HG03064 (cell line): ENCODE data around the gene NUDT1.

Experiments used
- ATAC-seq: cut with Tn5 transposase; IDR thresholded peaks from one replicate; pipeline ENCODE4 v1.9.1; 2021; ENCODE audit warnings: low read depth; ENCODE audit not compliant: unreplicated experiment

The NUDT1 gene

DNA sequence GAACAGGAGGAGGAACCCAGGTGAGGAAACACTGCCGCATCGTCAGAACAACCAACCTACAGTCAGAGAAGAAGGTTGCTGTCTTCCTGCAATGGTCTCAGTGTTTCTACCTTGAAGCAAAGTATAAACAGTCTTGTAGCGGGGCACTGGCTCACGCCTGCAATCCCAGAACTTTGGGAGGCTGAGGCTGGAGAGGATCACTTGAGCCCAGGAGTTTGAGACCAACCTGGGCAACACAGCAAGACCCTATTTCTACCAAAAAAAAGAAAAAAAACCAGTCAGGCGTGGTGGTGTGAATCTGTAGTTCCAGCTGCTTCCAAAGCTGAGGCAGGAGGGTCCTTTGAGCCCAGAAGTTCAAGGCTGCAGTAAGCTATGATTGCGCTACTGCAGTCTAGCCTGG is 48.9 kb downstream of the NUDT1 start:
- ATAC-seq, result no peak

DNA sequence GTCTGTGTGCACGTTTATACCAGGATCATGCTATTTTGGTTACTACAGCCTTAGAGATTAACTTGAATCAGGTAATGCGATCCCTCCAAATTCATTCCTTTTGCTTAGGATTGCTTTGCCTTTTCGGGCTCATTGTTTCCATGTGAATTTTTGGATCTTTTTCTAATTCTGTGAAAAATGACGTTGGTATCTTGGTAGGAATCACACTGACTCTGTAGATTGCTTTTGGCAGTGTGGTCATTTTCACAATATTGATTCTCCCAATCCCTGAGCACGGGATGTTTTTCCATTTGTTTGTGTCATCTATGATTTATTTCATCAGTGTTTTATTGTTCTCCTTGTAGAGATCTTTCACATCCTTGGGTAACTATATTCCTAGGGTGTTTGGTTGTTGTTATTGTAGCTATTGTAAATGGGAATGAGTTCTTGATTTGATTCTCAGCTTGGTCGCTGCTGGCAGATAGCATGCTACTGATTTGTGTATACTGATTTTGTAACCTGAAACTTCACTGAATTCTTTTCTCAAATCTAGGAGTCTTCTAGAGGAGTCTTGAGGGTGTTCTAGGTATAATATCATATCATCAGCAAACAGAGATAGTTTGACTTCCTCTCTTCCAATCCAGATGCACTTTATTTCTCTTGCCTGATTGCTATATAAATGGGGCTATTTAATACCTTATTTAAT is 54.1 kb downstream of the NUDT1 start:
- no peak for ATAC-seq

DNA sequence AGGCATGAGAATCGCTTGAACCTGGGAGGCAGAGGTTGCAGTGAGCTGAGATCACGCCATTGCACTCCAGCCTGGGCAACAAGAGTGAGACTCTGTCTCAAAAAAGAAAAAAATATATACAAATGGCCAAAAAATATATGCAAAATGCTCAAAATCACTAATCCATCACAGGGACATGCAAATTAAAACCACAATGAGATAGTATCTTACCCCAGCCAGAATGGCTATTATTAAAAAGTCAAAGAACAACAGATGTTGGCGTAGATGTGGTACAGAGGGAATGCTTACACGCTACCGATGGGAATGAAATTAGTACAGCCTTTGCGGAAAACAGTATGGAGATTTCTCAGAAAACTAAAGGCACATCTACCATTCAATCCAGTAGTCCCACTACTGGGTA is 54.8 kb downstream of the NUDT1 start:
- no peak for ATAC-seq

DNA sequence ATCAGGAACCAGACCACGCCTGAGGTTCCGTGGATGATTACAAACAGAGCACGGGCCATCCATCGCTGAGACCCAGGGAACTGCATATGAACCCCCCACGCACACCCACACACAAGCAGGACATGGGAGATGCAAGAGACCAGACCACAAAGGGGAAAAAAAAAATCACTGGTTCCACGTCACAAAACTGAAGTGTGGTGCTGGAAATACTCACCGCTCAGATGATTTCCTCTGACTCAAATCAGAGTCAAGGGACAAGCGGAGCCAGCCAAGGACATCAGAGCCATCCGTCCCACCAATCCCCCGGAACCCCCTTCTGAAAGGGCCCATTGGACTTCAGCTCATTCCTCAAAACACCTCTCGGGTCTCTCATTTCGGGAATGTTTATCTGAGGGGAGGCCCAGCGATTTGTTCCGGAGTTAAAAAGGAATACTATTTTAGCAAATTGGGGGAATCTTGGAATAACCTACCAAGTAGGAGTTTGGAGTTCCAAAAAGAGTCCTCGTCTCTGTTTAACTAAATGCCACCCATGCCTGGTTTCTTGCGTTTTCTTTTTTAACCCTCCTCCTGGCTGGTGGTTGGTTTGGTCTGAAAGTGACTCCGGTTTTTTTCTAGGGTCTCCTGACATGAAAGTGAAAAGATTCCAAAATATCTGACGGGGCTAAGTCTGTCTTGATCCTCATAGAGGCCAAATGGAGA is 57.3 kb downstream of the NUDT1 start:
- ATAC-seq, result no peak

DNA sequence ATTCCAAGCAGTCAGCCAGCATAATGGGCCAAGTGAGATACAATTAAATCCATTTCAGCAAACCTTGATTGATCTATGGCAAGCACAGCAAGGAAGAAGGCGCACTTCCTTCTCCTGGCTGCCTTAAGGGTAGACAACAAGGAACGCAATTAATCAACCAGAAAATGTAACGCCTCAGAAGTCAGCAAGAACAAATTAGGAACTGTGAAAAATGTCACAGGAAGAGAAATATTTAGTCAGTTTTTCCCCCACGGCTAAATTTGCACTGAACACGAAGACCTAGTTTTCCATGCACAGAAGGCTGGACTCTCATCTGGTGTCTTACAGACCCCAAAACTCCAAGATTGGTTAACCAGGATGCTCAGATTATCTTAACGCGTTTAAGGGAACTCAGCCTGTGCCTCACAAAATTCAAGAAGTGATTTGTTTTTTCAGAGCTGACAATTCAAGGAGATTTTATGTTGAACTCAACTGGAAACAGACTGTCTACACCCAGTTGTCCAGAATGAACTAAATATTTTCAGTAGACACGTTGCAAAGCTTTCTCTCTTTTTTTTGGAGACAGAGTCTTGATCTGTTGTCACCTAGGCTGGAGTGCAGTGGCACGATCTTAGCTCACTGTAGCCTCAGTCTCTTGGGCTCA is 58.0 kb downstream of the NUDT1 start:
- ATAC-seq, result no peak
